ENCODE measurements around the gene CASKIN2. TPM values are rescaled to one million over a fixed set of nuclear protein-coding genes. Genes with fewer than 3 reads are reported as not detected.

Gene CASKIN2
- total and polyA plus RNA-seq, 2 of the 4 experiments (the other 2 are of a cell fraction): 2.9 to 6.9 TPM

DNA sequence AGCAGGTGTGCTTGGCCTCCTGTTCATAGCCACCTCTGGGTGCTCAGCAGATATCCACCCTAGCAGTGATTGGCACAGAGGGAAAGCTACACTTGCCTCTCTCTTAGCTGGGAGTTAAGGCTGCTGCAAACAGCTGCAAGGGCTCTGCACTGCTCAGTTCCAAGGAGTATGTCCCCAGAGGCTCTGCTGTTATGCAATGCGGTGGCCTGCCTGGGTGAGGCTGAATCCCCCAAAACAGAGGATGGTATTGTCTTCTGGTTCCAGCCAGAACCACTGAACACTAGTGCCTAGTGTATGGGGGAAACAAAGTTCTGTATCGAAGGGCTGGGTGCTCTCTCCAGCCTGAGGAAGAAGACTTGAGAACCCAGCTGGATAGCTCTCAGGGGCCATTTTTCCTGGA lies 42.1 kb downstream of the CASKIN2 start:
- no peak overlapping the region for H2BK20ac ChIP-seq (ENCODE audit: low read depth, low read length)
- H3K9me1 ChIP-seq (ENCODE audit: insufficient read depth, low read length): peaks cover 6% of the 10 kb centered on the region
- no peak overlapping the region for H2BK120ac ChIP-seq (ENCODE audit: low read depth, low read length)
- H3K9me3 ChIP-seq (ENCODE audit: control insufficient read depth, insufficient read depth, low read length): no peaks in the 10 kb centered on the region
- no peak overlapping the region for H4K8ac ChIP-seq (ENCODE audit: low read depth in 2 of 2, low read length in 2 of 2)
- H3K14ac ChIP-seq (replicated peaks; ENCODE audit: low read depth, low read length): no peak overlapping the region
- ChIA-PET POLR2A (ENCODE audit: unreplicated experiment) (no interaction called here), CTCF (no interaction called here)
- no peak overlapping the region for H4K5ac ChIP-seq (ENCODE audit: low read depth, low read length)
- H2BK5ac ChIP-seq (ENCODE audit: low read depth, low read length, poor library complexity, severe bottlenecking): no peak overlapping the region
- H3K36me3 ChIP-seq (ENCODE audit: control insufficient read depth, insufficient read depth, low read length): peaks cover 23% of the 10 kb centered on the region; the same call in 1 of the 2 replicates
- peaks cover 10% of the 10 kb centered on the region for H3K4me1 ChIP-seq (ENCODE audit: control insufficient read depth, insufficient read depth, low read length)
- no peak overlapping the region for H3K23ac ChIP-seq (ENCODE audit: low read depth, low read length)
- H3K27me3 ChIP-seq (ENCODE audit: control insufficient read depth, insufficient read depth, low read length): no peaks in the 10 kb centered on the region
- in situ Hi-C loops (cut with MboI; ENCODE audit: low sequenced_read_pairs): no loop called here
- ATAC-seq (ENCODE audit: low read depth) (no peak), DNase-seq (no peak)
- H4K91ac ChIP-seq (ENCODE audit: insufficient read depth, low read depth, low read length): no peak overlapping the region
- H3K56ac ChIP-seq (ENCODE audit: extremely low read depth, insufficient read depth, low read length): no peak overlapping the region
- H2BK15ac ChIP-seq (ENCODE audit: low read depth, low read length): no peak overlapping the region
- no peak overlapping the region for H3K4me2 ChIP-seq (ENCODE audit: low read depth, low read length)
- peaks cover 16 to 44% of the 10 kb centered on the region in 2 experiments for H3K79me1 ChIP-seq (ENCODE audit: low read depth in 1 of 2, low read length in 2 of 2)
- no peak overlapping the region for H2AK9ac ChIP-seq (replicated peaks; ENCODE audit: low read depth, low read length, poor library complexity)
- H3K27ac ChIP-seq (ENCODE audit: insufficient read depth, low read length): no peak overlapping the region
- intact Hi-C loops (cut with micrococcal nuclease): no loop called here
- WGBS, 2 experiments (ENCODE audit: extremely low coverage in 2 of 2, insufficient read length in 1 of 2): no CpG with 5 or more reads among the region's 2 CpGs
- BruUV-seq (replicated peaks): no TSS peak
- no peak overlapping the region for H3K9ac ChIP-seq (ENCODE audit: low read depth, low read length)
- no peak overlapping the region for H3K4ac ChIP-seq (ENCODE audit: low read depth, low read length)
- peaks cover 23% of the 10 kb centered on the region for H4K20me1 ChIP-seq (ENCODE audit: insufficient read depth, low read length)
- H3K4me3 ChIP-seq (ENCODE audit: insufficient read depth, low read depth, low read length): no peak overlapping the region
- H2AFZ ChIP-seq (replicated peaks; ENCODE audit: low read length, poor library complexity): no peak overlapping the region
- no peak overlapping the region for H2AK5ac ChIP-seq (ENCODE audit: low read depth, low read length)
- no peak for TF ChIP-seq RAD21 (IDR thresholded peaks at IDR 0.05; ENCODE audit: low read length)
- TF ChIP-seq RFX5 (IDR thresholded peaks at IDR 0.05; ENCODE audit: low read depth, low read length): no peak
- no peak for TF ChIP-seq NFE2L2 (IDR thresholded peaks at IDR 0.05; ENCODE audit: low read depth, low read length)
- TF ChIP-seq, protein P1, sequence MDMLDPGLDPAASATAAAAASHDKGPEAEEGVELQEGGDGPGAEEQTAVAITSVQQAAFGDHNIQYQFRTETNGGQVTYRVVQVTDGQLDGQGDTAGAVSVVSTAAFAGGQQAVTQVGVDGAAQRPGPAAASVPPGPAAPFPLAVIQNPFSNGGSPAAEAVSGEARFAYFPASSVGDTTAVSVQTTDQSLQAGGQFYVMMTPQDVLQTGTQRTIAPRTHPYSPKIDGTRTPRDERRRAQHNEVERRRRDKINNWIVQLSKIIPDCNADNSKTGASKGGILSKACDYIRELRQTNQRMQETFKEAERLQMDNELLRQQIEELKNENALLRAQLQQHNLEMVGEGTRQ (IDR thresholded peaks at IDR 0.05; ENCODE audit: low read depth, low read length): no peak
- no peak for TF ChIP-seq CHD1 (IDR thresholded peaks at IDR 0.05; ENCODE audit: low read depth, low read length)
- TF ChIP-seq MAFK (IDR thresholded peaks at IDR 0.05; ENCODE audit: low read depth, low read length): no peak
- no peak for TF ChIP-seq MAZ (IDR thresholded peaks at IDR 0.05; ENCODE audit: borderline replicate concordance, low read depth, low read length)
- no peak for TF ChIP-seq FOS (IDR thresholded peaks at IDR 0.05; ENCODE audit: low read depth, low read length)
- dilution Hi-C loops (cut with HindIII; ENCODE audit: low sequenced_read_pairs, unreplicated experiment): no loop called here
- no peak overlapping the region for H3K18ac ChIP-seq (ENCODE audit: low read depth, low read length)

All from IMR-90 (cell line).